Stimulated activated CD8-positive, alpha-beta memory T cell treated with anti-CD3 and anti-CD28 coated beads, Interleukin-12 subunit alpha, Interleukin-12 subunit beta, amount 100 ng/mL, for 1 hour (primary cell): ENCODE measurements around the gene SETD4.

Experiments used
- DNase-seq: peaks from one replicate; pipeline ENCODE4 v3.0.0-alpha.2; 2020; ENCODE audit warnings: low read depth

The SETD4 gene

DNA sequence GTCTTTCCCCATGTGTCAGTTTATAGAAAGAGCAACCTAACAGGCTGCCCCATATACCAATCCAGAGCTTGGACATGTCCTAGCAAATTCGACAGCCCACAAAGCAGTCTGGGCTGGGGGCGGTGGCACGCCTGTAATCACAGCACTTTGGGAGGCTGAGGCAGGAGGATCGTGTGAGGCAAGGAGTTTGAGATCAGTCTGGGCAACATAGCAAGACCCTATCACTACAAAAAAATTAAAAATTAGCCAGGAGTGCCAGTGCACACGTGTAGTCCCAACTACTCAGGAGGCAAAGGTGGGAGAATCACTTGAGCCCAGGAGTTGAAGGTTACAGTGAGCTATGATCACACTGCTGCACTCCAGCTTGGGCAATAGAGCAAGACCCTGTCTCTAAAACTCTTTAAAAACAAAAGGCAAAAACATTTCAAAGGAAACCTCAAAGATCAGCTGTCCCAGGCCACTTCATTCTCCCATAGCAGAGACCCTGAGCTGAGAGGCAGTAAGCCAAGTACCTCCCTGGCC lies 54.4 kb downstream of the SETD4 start:
- no peak for DNase-seq

DNA sequence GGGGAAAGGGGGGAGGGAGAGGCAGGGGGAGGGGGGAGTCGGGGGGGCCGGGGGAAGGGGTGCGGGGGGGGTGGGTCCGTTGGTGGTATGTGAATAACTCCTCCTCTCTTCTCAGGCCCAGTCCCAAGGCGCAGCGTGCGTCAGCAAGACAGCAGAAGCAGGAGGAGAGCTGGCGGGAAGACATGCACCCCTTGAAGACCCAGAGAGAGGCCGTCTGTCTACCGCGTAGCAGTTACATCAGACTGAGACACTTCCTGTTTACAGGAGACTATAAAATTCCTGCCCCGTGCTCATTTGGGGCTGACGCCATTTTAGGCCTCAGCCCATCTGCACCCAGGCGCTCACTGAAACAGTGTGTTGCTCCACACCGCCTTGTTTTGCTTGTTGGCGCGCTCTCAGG lies 55.3 kb downstream of the SETD4 start:
- no peak for DNase-seq

DNA sequence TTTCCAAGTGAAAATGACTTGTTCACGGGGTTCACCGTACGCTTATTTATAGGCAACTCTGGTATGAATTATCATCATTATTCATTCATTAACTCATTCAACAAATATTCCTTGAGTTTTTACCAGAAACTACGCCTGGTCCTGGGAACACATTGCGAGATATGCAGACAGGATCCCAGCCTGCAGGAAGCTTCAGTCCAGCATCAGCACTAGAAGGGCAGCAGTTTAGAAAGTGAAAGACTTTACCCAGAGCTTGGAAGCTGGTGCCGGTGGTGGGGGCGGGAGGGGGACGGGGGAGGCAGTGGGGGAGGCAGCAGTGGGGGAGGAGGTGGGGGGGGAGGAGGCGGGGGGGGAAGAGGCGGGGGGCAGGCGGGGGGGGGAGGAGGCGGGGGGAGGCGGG lies 55.9 kb downstream of the SETD4 start:
- no peak for DNase-seq

DNA sequence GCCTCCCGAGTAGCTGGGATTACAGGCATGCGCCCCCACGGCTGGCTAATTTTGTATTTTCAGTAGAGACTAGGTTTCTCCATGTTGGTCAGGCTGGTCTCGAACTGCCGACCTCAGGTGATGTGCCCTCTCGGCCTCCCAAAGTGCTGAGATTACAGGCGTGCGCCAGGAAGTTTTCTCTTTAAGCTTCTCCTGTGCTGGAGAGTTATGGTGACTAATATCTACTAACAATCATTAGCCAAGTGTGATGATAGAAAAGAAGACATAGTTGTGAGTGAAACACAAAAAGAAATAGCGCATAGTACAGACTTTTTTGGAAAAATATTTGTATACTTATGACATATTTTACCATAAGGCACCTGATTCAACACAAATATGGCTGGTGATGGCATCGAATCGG lies 56.5 kb downstream of the SETD4 start:
- no peak for DNase-seq

DNA sequence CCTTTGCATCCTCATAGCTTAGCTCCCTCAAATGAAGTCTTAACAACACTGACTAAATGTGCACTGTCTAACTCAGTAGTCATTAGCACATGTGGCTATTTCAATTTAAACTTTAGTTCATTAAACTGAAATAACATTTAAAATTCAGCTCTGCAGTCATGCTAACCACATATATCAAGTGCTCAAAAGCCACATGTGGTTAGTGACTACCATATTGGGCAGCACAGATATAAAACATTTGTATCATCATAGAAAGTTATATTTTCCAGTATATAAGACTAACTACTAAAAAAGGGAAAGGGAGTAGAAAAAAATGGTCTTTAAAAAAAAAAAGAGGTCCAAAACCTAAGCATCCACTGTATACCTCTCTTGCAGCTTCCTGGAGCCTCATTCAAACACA lies 64.1 kb downstream of the SETD4 start:
- DNase-seq, result no peak

DNA sequence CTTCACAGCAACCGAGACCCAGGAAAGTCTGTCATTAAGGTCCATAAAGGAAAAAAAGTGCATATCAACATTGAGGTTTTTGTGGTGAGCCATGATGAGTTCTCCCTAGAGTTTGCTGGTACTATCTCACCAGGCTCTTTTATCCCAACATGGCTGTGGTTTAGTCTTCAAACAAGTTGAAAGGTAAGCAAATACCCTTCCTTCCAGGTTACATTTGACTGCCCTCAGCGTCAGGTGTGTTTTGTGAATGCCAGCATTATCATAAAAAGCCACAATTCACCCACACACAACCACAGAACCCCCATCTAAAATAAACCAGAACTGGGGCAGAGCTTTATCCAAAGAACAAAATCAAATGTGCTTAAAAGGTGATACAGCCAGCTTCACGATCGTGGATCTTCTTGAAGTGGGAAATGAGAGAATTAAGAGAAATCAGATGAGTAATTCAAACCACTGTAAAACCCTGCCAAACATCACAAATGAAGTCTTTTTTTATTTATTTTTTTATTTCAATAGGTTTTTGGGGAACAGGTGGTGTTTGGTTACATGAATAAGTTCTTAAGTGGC lies 64.7 kb downstream of the SETD4 start:
- DNase-seq, result no peak

DNA sequence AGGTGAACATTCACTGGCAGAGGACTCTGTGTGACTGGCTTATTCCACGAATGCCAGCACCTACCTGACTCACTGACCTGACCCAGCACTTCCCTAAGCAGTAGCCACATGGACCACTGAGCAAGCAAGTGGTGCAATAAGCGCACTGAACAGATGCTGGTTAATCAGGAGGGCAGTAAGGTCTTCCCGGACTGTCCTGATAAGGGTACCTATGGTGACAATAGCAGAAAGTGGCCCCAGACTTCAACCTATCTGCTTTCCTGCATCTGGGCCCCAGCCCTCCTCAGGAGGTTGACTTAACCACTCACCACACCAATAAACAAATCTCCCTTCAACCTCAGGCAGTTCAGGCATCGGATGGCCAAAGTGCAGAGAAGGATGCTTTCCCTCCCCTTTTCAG lies 65.7 kb downstream of the SETD4 start:
- DNase-seq, result no peak

DNA sequence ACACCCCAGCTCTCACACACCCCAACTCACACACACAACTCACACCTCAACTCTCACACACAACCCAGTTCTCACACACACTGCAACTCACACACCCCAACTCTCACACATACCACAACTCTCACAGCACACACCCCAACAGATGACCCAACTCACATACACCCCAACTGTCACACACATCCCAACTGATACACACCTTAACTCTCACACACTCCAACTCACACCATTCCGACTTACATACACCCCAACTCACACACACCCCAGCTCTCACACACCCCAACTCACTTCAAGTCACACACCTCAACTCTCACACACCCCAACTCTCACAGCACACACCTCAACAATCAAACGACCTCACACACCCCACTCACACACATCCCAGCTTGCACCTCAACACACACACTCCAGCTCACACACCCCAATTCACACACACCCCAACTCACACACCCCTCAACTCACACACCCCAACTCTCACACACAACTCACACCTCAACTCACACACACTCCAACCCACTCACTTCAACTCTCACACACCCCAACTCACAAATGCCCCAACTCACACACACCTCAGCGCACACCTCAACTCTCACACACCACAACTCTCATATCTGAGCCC lies 66.3 kb downstream of the SETD4 start:
- DNase-seq, result no peak

DNA sequence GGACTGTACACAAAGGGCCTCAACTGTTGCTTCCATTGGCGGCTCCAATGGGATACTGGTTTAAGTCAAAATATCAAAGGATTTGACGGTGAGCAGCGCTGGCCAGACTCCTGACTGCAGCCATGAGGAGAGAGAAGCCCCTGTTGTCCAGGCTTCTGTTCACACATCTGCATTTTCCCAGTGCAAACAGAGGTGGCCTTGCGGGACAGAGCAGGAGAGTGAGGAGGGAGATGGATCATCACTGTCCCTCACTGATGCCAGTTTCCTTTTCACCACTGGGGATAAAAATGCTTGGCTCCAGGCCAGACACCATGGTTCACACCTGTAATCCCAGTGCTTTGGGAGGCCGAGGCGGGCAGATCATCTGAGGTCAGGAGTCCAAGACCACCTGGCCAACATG lies 69.2 kb downstream of the SETD4 start:
- DNase-seq, result no peak

DNA sequence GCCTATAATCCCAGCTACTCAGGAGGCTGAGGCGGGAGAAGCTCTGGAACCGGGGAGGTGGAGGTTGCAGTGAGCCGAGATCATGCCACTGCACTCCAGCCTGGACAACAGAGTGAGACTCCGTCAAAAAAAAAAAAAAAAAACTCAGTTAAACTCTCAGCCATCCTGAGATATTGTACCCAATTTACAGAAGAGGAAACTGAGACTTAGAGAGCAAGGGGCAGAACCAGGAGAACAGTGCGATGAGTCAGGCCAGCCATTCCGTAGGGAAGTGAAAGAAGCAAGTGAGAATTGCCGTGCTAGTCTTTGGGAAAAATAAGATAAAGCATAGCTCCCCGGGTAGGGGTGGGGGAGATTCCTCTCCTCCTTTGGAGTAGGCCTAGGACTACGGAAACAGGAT lies 69.7 kb downstream of the SETD4 start:
- DNase-seq, result no peak

DNA sequence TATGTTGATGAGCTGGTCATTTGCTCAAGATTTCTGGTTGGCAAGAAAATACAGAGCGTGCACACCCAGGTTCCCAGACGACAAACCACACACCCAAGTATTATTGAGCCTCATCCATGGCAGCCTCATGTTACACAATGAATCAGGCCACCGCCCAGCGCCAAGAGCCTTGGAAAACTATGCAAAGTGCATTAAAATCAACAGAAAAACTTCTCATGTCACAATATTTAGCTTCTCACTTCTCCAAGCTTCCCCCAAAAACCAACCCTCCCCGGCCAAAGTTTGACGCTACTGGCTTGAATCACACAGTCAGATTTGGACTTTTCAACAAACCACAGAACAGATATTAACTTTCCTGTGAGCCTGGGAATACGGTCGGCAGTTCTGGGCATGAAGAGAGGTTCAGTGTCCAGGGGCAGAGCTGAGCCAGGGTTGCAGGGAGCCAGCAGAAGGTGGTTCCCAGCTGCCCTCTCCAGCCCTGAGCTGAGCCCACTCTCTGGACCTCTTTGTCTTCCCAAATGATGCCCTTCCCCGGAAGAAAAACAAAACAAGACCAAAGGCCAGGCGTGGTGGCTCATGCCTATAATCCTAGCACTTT lies 71.1 kb downstream of the SETD4 start:
- no peak for DNase-seq

DNA sequence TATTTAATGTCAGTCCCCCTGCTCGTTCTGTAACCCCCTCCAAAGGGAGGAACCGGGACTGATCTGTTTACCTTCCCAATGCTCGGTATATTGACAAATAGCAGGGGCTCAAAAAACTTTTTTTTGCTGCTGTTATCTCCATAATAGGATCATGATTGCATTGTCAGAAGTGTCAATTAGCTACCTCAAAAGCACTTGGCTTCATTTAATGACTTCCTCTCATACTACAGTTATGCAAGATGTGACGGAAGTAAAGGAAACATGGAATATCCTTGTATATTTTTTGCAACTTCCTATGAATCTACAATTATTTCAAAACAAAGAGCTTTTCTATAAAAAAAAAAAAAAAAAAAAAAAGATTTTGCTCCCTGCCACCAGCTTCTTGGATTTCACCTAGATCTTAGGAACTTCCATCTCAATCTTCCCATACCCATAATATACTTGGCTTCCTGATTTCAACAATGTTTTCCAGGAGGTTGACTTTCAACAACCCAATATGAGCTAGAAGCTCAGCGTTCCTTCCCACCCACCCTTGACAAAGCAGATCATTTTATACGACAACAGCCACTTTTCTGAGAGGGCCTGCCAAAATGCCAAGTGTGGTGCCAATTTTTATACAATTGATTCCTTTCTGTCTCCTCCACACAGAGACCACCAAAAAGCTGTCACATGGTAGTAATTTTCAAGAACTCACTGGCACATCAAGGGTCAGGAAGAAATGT lies 71.7 kb downstream of the SETD4 start:
- DNase-seq, result no peak

DNA sequence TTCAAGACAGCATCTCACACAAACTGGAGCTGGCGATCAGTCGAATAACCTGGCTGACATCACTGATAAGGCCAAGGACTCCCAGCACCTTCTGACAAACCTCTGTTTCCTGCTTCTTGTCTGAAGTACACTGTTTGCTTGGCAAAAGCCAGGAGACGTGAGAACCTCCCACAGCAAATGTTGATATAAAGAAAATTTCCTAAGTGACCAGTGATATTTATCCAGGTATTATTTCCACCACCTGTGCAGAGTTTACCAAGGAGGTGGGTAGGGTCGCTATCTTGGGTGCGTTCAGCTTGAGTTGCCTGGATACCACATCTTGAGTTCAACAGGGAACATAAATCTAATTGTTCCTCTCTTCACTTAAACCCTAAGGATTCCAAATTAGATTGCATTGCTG lies 72.9 kb downstream of the SETD4 start:
- DNase-seq, result no peak

DNA sequence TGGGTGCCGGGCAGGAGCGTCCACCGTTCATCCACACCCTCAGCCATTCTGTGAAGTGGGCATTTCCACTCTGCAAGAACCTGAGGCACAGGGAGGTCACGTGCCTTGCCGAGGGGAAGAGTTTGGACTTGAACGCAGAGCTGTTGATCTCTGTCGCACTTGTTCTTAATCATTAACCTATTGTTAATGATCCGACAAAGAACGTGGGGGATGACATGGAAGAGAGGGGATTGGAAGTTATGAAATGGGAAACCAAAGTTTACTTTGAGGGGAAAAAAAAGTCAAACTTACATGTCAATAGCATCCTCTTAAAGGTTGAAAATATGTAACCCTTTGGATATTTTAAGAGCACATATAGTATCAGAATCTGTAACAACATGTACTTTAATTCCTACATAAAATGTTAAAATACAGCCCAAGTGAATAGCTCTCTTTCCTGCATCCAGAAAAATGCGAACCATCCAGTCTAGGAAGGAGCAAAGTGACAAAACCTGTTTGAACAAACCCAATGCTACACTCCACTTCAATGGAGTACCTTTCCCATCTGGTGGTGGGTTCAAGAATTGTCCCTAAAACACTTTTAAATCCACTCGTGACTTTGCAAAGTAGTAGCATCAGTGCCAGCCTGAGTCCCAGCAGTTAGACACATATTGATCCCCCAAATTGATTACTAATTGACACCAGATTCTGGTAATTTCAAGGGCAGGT lies 75.5 kb downstream of the SETD4 start:
- no peak for DNase-seq
